Lower leg skin (tissue), 3 donors: Measurements from ENCODE around the gene DCLK2.

Experiments
- CTCF ChIP-seq, 3 donors: fragments of 450-650 bp; IDR thresholded peaks; one replicate each; pipeline ENCODE4 v1.5.1; 2016; ENCODE audit warnings: antibody characterized with exemption in 3 of 3, mild to moderate bottlenecking in 3 of 3, moderate library complexity in 2 of 3
- POLR2A ChIP-seq, 2 donors: fragments of 450-650 bp; IDR thresholded peaks; one replicate each; pipeline ENCODE4 v1.6.1; 2016 to 2017; ENCODE audit warnings: antibody characterized with exemption in 2 of 2, mild to moderate bottlenecking in 1 of 2, moderate library complexity in 1 of 2

- TF ChIP-seq CTCF (IDR thresholded peaks at IDR 0.05), result no peak
- no peak for TF ChIP-seq POLR2A (IDR thresholded peaks at IDR 0.05)
Observed at GRCh38 chr4:150055467-150055866, 22.8 kb upstream of the DCLK2 start.
